A549 (cell line): Measurements from ENCODE around the gene TBC1D14. TPM values are rescaled to one million over a fixed set of nuclear protein-coding genes. Genes with fewer than 3 reads are reported as not detected.

Source experiments
- ATAC-seq, 2 experiments: fragments of 200-7000 bp in 1 of 2; fragments of >200 bp in 1 of 2; cut with Nextera tagmentation in 1 of 2; cut with Tn5 transposase in 1 of 2; 3 replicates each; pipeline versions ENCODE4 v1.8.0 to v1.9.1; 2018 to 2020; ENCODE audit warnings: mild to moderate bottlenecking in 1 of 2, moderate library complexity in 1 of 2
- CTCF ChIA-PET: fragments of 300-600 bp; sonication (Branson Sonifier 250); formaldehyde crosslinking; extraction: SDS; loops from one replicate; lab custom pipeline; 2021; ENCODE audit warnings: antibody characterized with exemption, inconsistent platforms; lab: Yijun Ruan, JAX
- POLR2A ChIA-PET: fragments of 350-600 bp; formaldehyde crosslinking; extraction: SDS; loops from one replicate; lab custom pipeline; 2021; ENCODE audit warnings: antibody characterized with exemption, inconsistent platforms; lab: Yijun Ruan, JAX
- DNase-seq, 2 experiments: peaks; one replicate each; pipeline versions ENCODE4 v3.0.0 to v3.0.0-alpha.2; 2011 to 2016; ENCODE audit warnings: low read depth in 1 of 2, low spot score in 1 of 2
- FAIRE-seq: peaks from 2 replicates; lab custom pipeline; 2011; peaks lifted over from hg19 to GRCh38; lab: Jason Lieb, UNC
- H3K27ac ChIP-seq, 2 experiments: fragments of >200 bp; sonication (Bioruptor Twin); formaldehyde crosslinking; 3 replicates each; pipeline ENCODE4 v1.5.1; 2016 to 2017
- H3K4me1 ChIP-seq: fragments of >200 bp; sonication (Bioruptor Twin); formaldehyde crosslinking; 3 replicates; pipeline ENCODE4 v1.6.1; 2016
- H3K4me2 ChIP-seq: fragments of >200 bp; sonication (Bioruptor Twin); formaldehyde crosslinking; 3 replicates; pipeline ENCODE4 v1.6.1; 2016
- H3K4me3 ChIP-seq: fragments of >200 bp; sonication (Bioruptor Twin); formaldehyde crosslinking; 3 replicates; pipeline ENCODE4 v1.5.1; 2016
- H3K9me3 ChIP-seq: fragments of >200 bp; sonication (Bioruptor Twin); formaldehyde crosslinking; 3 replicates; pipeline ENCODE4 v1.6.1; 2016
- EHF ChIP-seq: fragments of 250-450 bp; sonication (Bioruptor Pico); IDR thresholded peaks from 2 replicates; pipeline ENCODE4 v1.5.0; 2020; ENCODE audit warnings: mild to moderate bottlenecking
- EHMT2 ChIP-seq: fragments of 200-600 bp; sonication (generic); IDR thresholded peaks from 2 replicates; pipeline ENCODE4 v1.6.1; 2016; ENCODE audit warnings: antibody characterized with exemption, low read depth, mild to moderate bottlenecking, moderate library complexity
- HEYL ChIP-seq: fragments of 250-450 bp; sonication (Bioruptor Pico); IDR thresholded peaks from 2 replicates; pipeline ENCODE4 v1.8.0; 2021; ENCODE audit warnings: mild to moderate bottlenecking, moderate library complexity
- HMGXB4 ChIP-seq: fragments of 250-450 bp; sonication (Bioruptor Pico); IDR thresholded peaks from 2 replicates; pipeline ENCODE4 v1.5.0; 2021; ENCODE audit warnings: mild to moderate bottlenecking, moderate library complexity, borderline replicate concordance
- HOXB13 ChIP-seq: fragments of 250-450 bp; sonication (Bioruptor Pico); IDR thresholded peaks from 2 replicates; pipeline ENCODE4 v1.5.0; 2020; ENCODE audit warnings: low read depth, mild to moderate bottlenecking, moderate library complexity
- HOXB5 ChIP-seq: fragments of 250-450 bp; sonication (Bioruptor Pico); IDR thresholded peaks from 2 replicates; pipeline ENCODE4 v1.5.0; 2020; ENCODE audit warnings: mild to moderate bottlenecking, moderate library complexity
- JUN ChIP-seq, 2 experiments: fragments of >200 bp; sonication (Bioruptor Twin); formaldehyde crosslinking; IDR thresholded peaks; 2 replicates in 1 of 2; 3 replicates in 1 of 2; pipeline ENCODE4 v1.6.1; 2016 to 2017
- KDM5A ChIP-seq: fragments of 200-600 bp; sonication (generic); IDR thresholded peaks from 2 replicates; pipeline ENCODE4 v1.6.1; 2016; ENCODE audit warnings: antibody characterized with exemption, mild to moderate bottlenecking
- MAFK ChIP-seq: fragments of 450-650 bp; IDR thresholded peaks from 2 replicates; pipeline ENCODE4 v1.6.1; 2014; ENCODE audit not compliant: partially characterized antibody
- MAX ChIP-seq: IDR thresholded peaks from 2 replicates; pipeline ENCODE4 v1.6.1; 2012
- MAZ ChIP-seq: fragments of 150-350 bp; IDR thresholded peaks from 2 replicates; pipeline ENCODE4 v1.6.1; 2014; ENCODE audit warnings: antibody characterized with exemption, low read depth, low read length, borderline replicate concordance
- NFE2L2 ChIP-seq: fragments of 150-350 bp; conservative IDR thresholded peaks from 2 replicates; pipeline ENCODE4 v1.6.1; 2014; ENCODE audit warnings: low read length
- NR3C1 ChIP-seq: fragments of >200 bp; sonication (Bioruptor Twin); formaldehyde crosslinking; IDR thresholded peaks from 3 replicates; pipeline ENCODE4 v1.6.1; 2017
- PHF8 ChIP-seq: fragments of 200-600 bp; sonication (generic); IDR thresholded peaks from 2 replicates; pipeline ENCODE4 v1.6.1; 2016; ENCODE audit warnings: low read depth, mild to moderate bottlenecking, antibody characterized with exemption, moderate library complexity, borderline replicate concordance
- POLR2A ChIP-seq: IDR thresholded peaks from 2 replicates; pipeline ENCODE4 v1.6.1; 2012; ENCODE audit warnings: mild to moderate bottlenecking, low read length
- RARB ChIP-seq: fragments of 250-450 bp; sonication (Bioruptor Pico); IDR thresholded peaks from 2 replicates; pipeline ENCODE4 v1.8.0; 2021; ENCODE audit warnings: mild to moderate bottlenecking, moderate library complexity
- RCOR1 ChIP-seq: fragments of 150-350 bp; IDR thresholded peaks from 2 replicates; pipeline ENCODE4 v1.6.1; 2014; ENCODE audit warnings: antibody characterized with exemption, low read length, low read depth
- SMC3 ChIP-seq: fragments of >200 bp; sonication (Bioruptor Twin); formaldehyde crosslinking; IDR thresholded peaks from 3 replicates; pipeline ENCODE4 v1.6.1; 2018; ENCODE audit warnings: inconsistent platforms
- SREBF2 ChIP-seq: fragments of 450-650 bp; IDR thresholded peaks from 2 replicates; pipeline ENCODE4 v1.6.1; 2014; ENCODE audit warnings: mild to moderate bottlenecking, moderate library complexity
- TFCP2L1 ChIP-seq: fragments of 250-450 bp; sonication (Bioruptor Pico); IDR thresholded peaks from 2 replicates; pipeline ENCODE4 v1.5.0; 2021; ENCODE audit warnings: mild to moderate bottlenecking
- ZFP36 ChIP-seq: fragments of 450-650 bp; IDR thresholded peaks from 2 replicates; pipeline ENCODE4 v1.6.1; 2014; ENCODE audit warnings: borderline replicate concordance; ENCODE audit not compliant: partially characterized antibody
- ZSCAN20 ChIP-seq: fragments of 250-450 bp; sonication (Bioruptor Pico); IDR thresholded peaks from 2 replicates; pipeline ENCODE4 v1.8.0; 2022; ENCODE audit warnings: mild to moderate bottlenecking, moderate library complexity
- WGBS: methylation state at CpG from one replicate; pipeline ENCODE4 v1.1.6; 2017; ENCODE audit errors: missing lambda C conversion rate; 5-methylcytosine and 5-hydroxymethylcytosine counted together
- polyA plus RNA-seq, 4 experiments: library from polyadenylated mRNA; depleted of rRNA in 3 of 4; stranded (reverse); fragments of >200 nt; fragmentation: RNase III in 1 of 4; extraction: RNeasy Plus Mini Kit Qiagen cat#74134 plus additional on column Dnase treatment in 1 of 4; gene quantifications; 2 replicates in 3 of 4; 3 replicates in 1 of 4; pipeline ENCODE4 v1.2.3, GENCODE V29; 2011 to 2017
- TF ChIP-seq, protein P1 (sequence below): IDR thresholded peaks from 2 replicates; pipeline ENCODE4 v1.6.1; 2012
- TF ChIP-seq, protein P2 (sequence below): fragments of 200-600 bp; sonication (generic); IDR thresholded peaks from 2 replicates; pipeline ENCODE4 v1.6.1; 2016; ENCODE audit warnings: antibody characterized with exemption, mild to moderate bottlenecking, moderate library complexity
- TF ChIP-seq, protein P3 (sequence below): fragments of 150-350 bp; IDR thresholded peaks from 2 replicates; pipeline ENCODE4 v1.6.1; 2014; ENCODE audit warnings: low read depth, mild to moderate bottlenecking, low read length

The TBC1D14 gene
- polyA plus RNA-seq, 2 of the 4 experiments (the other 2 are of a cell fraction), result 30.2 to 39.0 TPM

DNA sequence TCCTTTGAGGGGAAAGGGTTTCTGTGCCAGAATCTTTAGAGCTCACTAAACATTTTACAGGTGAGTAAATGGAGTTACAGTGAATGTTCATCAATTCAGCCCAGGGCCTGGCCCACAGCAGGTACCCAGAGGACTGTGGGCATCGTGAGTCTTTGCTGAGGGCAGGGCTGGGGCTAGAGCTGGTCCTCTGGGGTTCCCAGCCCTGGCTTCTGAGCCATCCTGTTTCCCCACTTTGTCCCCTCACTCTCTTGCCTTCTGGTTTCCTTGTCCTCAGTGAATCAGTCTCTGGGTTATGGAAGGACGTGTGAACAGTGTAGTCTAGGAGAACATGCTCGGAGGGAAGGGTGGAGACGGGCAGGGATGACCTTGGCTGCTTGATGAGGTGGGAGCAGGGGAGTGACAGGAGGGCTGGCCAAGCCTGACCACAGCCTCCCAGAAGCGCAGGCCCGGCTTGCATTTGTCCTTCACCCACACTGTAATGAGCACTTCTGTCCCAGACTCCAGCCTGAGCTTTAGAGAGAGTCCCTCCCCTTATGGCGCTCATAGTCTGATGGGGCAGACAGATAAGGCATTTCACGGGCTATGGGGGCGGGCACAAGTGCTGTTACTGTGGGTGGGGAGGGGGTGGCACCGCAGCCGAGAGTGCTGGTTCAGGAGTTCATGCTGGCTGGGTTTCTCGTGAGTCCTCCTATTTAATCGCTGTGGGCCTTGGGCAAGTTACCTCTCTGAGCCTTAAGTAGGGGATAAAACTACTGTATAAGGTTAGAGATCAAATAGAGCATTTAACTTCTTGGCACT is 17.3 kb downstream of the TBC1D14 start:
- TF ChIP-seq SMC3, result no peak
- no peak for TF ChIP-seq ZFP36
- TF ChIP-seq HMGXB4 (CRISPR knock-in tag), result no peak
- no peak for TF ChIP-seq SREBF2
- no peak for TF ChIP-seq POLR2A
- no peak for TF ChIP-seq EHMT2
- TF ChIP-seq HOXB5 (CRISPR knock-in tag), result no peak
- TF ChIP-seq MAZ, result no peak
- no peak for TF ChIP-seq NR3C1
- no peak for TF ChIP-seq PHF8
- no peak for TF ChIP-seq EHF (CRISPR knock-in tag)
- TF ChIP-seq, protein P1, sequence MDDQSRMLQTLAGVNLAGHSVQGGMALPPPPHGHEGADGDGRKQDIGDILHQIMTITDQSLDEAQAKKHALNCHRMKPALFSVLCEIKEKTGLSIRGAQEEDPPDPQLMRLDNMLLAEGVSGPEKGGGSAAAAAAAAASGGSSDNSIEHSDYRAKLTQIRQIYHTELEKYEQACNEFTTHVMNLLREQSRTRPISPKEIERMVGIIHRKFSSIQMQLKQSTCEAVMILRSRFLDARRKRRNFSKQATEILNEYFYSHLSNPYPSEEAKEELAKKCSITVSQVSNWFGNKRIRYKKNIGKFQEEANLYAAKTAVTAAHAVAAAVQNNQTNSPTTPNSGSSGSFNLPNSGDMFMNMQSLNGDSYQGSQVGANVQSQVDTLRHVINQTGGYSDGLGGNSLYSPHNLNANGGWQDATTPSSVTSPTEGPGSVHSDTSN, result no peak
- TF ChIP-seq HEYL (CRISPR knock-in tag), result no peak
- ChIA-PET CTCF (interaction anchor here (0.9 to 2.1 kb wide), 5 partner anchors 11 to 144 kb away, joined by 3 to 12 read pairs (median 3); no protein-coding TSS in a partner anchor), POLR2A (no interaction called here)
- H3K4me3 ChIP-seq, result no peak overlapping the region
- FAIRE-seq (no peak), ATAC-seq (no peak), DNase-seq (no peak)
- H3K27ac ChIP-seq, result no peak overlapping the region
- no peaks in the 10 kb centered on the region for H3K9me3 ChIP-seq
- WGBS, result 90% methylated on average over 9 of the region's 13 CpGs
- no peaks in the 10 kb centered on the region for H3K4me1 ChIP-seq
- H3K4me2 ChIP-seq, result no peak overlapping the region

- 89% methylated on average over 4 of the region's 4 CpGs for WGBS
- Histone ChIP-seq H3K27ac (no peak overlapping the region), H3K9me3 (no peaks in the 10 kb centered on the region), H3K4me3 (no peak overlapping the region), H3K4me2 (no peak overlapping the region), H3K4me1 (no peaks in the 10 kb centered on the region)
- TF ChIP-seq HOXB13 (no peak), TFCP2L1 (CRISPR knock-in tag) (no peak), POLR2A (no peak), MAX (no peak), RARB (CRISPR knock-in tag) (no peak), JUN (IDR thresholded peaks at IDR 0.05) (no peak), ZSCAN20 (CRISPR knock-in tag) (no peak), KDM5A (no peak), MAFK (no peak), RCOR1 (no peak), NFE2L2 (no peak)
- TF ChIP-seq, protein P2, sequence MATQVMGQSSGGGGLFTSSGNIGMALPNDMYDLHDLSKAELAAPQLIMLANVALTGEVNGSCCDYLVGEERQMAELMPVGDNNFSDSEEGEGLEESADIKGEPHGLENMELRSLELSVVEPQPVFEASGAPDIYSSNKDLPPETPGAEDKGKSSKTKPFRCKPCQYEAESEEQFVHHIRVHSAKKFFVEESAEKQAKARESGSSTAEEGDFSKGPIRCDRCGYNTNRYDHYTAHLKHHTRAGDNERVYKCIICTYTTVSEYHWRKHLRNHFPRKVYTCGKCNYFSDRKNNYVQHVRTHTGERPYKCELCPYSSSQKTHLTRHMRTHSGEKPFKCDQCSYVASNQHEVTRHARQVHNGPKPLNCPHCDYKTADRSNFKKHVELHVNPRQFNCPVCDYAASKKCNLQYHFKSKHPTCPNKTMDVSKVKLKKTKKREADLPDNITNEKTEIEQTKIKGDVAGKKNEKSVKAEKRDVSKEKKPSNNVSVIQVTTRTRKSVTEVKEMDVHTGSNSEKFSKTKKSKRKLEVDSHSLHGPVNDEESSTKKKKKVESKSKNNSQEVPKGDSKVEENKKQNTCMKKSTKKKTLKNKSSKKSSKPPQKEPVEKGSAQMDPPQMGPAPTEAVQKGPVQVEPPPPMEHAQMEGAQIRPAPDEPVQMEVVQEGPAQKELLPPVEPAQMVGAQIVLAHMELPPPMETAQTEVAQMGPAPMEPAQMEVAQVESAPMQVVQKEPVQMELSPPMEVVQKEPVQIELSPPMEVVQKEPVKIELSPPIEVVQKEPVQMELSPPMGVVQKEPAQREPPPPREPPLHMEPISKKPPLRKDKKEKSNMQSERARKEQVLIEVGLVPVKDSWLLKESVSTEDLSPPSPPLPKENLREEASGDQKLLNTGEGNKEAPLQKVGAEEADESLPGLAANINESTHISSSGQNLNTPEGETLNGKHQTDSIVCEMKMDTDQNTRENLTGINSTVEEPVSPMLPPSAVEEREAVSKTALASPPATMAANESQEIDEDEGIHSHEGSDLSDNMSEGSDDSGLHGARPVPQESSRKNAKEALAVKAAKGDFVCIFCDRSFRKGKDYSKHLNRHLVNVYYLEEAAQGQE, result no peak
- TF ChIP-seq, protein P3, sequence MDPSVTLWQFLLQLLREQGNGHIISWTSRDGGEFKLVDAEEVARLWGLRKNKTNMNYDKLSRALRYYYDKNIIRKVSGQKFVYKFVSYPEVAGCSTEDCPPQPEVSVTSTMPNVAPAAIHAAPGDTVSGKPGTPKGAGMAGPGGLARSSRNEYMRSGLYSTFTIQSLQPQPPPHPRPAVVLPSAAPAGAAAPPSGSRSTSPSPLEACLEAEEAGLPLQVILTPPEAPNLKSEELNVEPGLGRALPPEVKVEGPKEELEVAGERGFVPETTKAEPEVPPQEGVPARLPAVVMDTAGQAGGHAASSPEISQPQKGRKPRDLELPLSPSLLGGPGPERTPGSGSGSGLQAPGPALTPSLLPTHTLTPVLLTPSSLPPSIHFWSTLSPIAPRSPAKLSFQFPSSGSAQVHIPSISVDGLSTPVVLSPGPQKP, result no peak
- POLR2A ChIA-PET, result no interaction called here
- FAIRE-seq (no peak), DNase-seq (no peak), ATAC-seq (no peak)
- CTCF ChIA-PET, result no interaction called here
Observed at GRCh38 chr4:6928081-6928480, 18.5 kb downstream of the TBC1D14 start.
